ENCODE data around the gene F2R.

DNA sequence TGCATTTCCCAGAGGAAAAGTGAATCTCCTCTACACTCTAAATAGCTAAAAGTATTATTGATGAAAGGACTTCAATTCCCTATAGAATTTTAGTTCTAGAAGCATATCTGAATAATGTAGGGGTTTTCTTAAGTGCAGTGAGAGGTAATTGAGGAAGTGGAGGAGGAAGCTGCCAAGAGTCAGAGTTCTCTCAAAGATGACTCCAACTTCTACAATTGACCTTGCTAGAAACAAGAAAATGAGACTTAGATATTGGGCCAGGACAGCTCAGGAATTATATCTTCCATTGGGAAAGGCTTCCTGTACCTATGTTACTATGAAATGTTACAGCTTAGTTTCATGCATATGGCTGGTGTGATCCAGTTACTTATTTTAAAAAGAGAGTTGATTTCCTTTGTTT, 10.4 kb upstream of the F2R start:
- TF ChIP-seq, protein P1, sequence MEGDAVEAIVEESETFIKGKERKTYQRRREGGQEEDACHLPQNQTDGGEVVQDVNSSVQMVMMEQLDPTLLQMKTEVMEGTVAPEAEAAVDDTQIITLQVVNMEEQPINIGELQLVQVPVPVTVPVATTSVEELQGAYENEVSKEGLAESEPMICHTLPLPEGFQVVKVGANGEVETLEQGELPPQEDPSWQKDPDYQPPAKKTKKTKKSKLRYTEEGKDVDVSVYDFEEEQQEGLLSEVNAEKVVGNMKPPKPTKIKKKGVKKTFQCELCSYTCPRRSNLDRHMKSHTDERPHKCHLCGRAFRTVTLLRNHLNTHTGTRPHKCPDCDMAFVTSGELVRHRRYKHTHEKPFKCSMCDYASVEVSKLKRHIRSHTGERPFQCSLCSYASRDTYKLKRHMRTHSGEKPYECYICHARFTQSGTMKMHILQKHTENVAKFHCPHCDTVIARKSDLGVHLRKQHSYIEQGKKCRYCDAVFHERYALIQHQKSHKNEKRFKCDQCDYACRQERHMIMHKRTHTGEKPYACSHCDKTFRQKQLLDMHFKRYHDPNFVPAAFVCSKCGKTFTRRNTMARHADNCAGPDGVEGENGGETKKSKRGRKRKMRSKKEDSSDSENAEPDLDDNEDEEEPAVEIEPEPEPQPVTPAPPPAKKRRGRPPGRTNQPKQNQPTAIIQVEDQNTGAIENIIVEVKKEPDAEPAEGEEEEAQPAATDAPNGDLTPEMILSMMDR (IDR thresholded peaks at IDR 0.05): no peak
- TF ChIP-seq POLR2A (IDR thresholded peaks at IDR 0.05): no peak
